Activated gamma-delta T cell (primary cell): Measurements from ENCODE around the gene CEP164.
"Not testable (repeated sequence)": the region's sequence is repeated elsewhere in the genome, so short reads cannot be mapped to it uniquely, and the experiment has no call there.

Experiments used
- DNase-seq: peaks from one replicate; lab custom pipeline; 2025; lab: John Stamatoyannopoulos, UW

CEP164 gene

GRCh38 chr11:117305145-117305544, 22.5 kb upstream of the CEP164 start:
- no peak for DNase-seq

- DNase-seq, result no peak
Observed at GRCh38 chr11:117309310-117309709, 18.3 kb upstream of the CEP164 start.

- DNase-seq, result no peak
Observed at GRCh38 chr11:117313091-117313490, 14.6 kb upstream of the CEP164 start.

- no peak for DNase-seq
Observed at GRCh38 chr11:117313828-117314768, 13.6 kb upstream of the CEP164 start.

GRCh38 chr11:117314840-117315239, 12.8 kb upstream of the CEP164 start:
- DNase-seq, result no peak

GRCh38 chr11:117315285-117316196, 12.1 kb upstream of the CEP164 start:
- DNase-seq, result no peak

- no peak for DNase-seq
Observed at GRCh38 chr11:117316197-117316961, 11.3 kb upstream of the CEP164 start, which contains the start of gene BACE1. Gene BACE1, minus strand, starts transcription at chr11:117316256. Its CDS starts 461 bp downstream, at chr11:117315795.

- no peak for DNase-seq
Observed at GRCh38 chr11:117318738-117319137, 8.9 kb upstream of the CEP164 start.

- DNase-seq, result no peak
Observed at GRCh38 chr11:117319214-117319840, 8.3 kb upstream of the CEP164 start.

GRCh38 chr11:117327255-117327566, 443 bp upstream of the CEP164 start:
- not testable (repeated sequence) for DNase-seq

- no peak for DNase-seq
Observed at GRCh38 chr11:117328375-117329010, 839 bp downstream of the CEP164 start.

GRCh38 chr11:117332843-117333242, 5.2 kb downstream of the CEP164 start:
- DNase-seq, result no peak

- no peak for DNase-seq
Observed at GRCh38 chr11:117333917-117334316, 6.3 kb downstream of the CEP164 start.

- DNase-seq, result no peak
Observed at GRCh38 chr11:117334896-117335295, 7.2 kb downstream of the CEP164 start.

- DNase-seq, result no peak
Observed at GRCh38 chr11:117335399-117335798, 7.7 kb downstream of the CEP164 start.

- DNase-seq, result no peak
Observed at GRCh38 chr11:117337076-117337475, 9.4 kb downstream of the CEP164 start.

- DNase-seq, result no peak
Observed at GRCh38 chr11:117345039-117345438, 17.4 kb downstream of the CEP164 start.

- no peak for DNase-seq
Observed at GRCh38 chr11:117354550-117354949, 26.9 kb downstream of the CEP164 start.

- no peak for DNase-seq
Observed at GRCh38 chr11:117356126-117356890, 28.7 kb downstream of the CEP164 start.

- no peak for DNase-seq
Observed at GRCh38 chr11:117361432-117361831, 33.8 kb downstream of the CEP164 start.
